IPS DF 6.9 (cell line): ENCODE measurements around the gene ITSN1.

Experiments used
- DNase-seq: peaks from one replicate; pipeline ENCODE4 v3.0.0-alpha.2; 2013; ENCODE audit warnings: low read depth, low spot score
- H3K27ac ChIP-seq: one replicate; pipeline ENCODE4 v1.5.1; 2013; ENCODE audit warnings: low read length, control low read depth
- H3K27me3 ChIP-seq: 2 replicates; pipeline ENCODE4 v1.6.1; 2013; ENCODE audit warnings: mild to moderate bottlenecking, low read length; ENCODE audit not compliant: control insufficient read depth, insufficient read depth
- H3K36me3 ChIP-seq: 2 replicates; pipeline ENCODE4 v1.6.1; 2013; ENCODE audit warnings: low read length; ENCODE audit not compliant: control insufficient read depth, insufficient read depth
- H3K4me1 ChIP-seq: 2 replicates; pipeline ENCODE4 v1.6.1; 2013; ENCODE audit warnings: low read length; ENCODE audit not compliant: control insufficient read depth, insufficient read depth
- H3K4me3 ChIP-seq: 2 replicates; pipeline ENCODE4 v1.5.1; 2013; ENCODE audit warnings: mild to moderate bottlenecking, low read length
- H3K9me3 ChIP-seq: 2 replicates; pipeline ENCODE4 v1.6.1; 2013; ENCODE audit warnings: low read length, inconsistent platforms; ENCODE audit not compliant: control insufficient read depth, insufficient read depth
- WGBS: extraction: QIAGEN DNeasy Blood & Tissue Kit; methylation state at CpG from one replicate; pipeline ENCODE4 v1.1.7; 2013; ENCODE audit warnings: mixed read lengths, missing lambda C conversion rate; ENCODE audit not compliant: insufficient read length, insufficient coverage; 5-methylcytosine and 5-hydroxymethylcytosine counted together

The ITSN1 gene

DNA sequence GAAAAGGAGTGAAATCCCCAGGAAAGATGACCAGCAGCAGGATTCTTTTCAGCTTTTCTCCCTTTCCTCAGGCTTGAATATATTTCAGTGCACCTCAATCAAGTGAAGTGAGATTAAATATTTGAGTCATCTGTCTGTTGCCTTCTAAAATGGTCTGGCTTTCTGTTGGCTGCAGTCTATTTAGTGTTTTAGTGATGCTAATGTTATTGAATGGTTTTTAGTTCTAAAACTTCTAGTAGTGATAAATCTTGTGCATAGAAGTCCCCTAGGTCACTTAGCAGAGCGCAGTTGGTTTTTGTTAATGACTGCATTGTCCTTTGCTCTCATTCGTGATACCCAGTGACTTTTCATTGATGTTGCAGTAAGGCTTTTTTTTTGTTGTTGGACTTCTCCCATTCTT, 53.5 kb downstream of the ITSN1 start:
- H3K27ac ChIP-seq, result no peak overlapping the region
- WGBS, result no CpG with 5 or more reads among the region's 2 CpGs
- no peaks in the 10 kb centered on the region for H3K36me3 ChIP-seq
- peaks cover 7% of the 10 kb centered on the region; the same call in 1 of the 2 replicates for H3K4me1 ChIP-seq
- no peak overlapping the region for H3K4me3 ChIP-seq
- no peak for DNase-seq
- no peaks in the 10 kb centered on the region for H3K9me3 ChIP-seq
- no peaks in the 10 kb centered on the region for H3K27me3 ChIP-seq

DNA sequence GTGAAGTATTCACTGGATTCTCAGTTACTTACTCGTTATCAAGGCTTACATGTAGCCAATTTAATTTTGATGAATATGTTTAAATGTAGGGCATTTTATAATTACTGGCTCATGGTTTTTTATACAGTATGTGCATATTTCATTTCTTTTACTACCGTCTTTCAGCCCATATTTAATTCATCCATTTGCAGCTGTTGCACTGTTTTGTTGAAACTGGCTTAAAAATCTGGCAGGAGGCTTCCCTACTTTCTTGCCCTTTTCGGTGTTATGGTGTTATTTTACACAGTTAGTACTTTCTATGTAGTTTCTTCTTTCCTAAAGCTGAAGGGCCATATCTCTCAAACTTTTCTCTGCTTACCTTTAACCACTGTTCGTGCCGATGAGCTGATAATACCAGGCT, 54.2 kb downstream of the ITSN1 start:
- Histone ChIP-seq H3K27me3 (no peaks in the 10 kb centered on the region), H3K9me3 (no peaks in the 10 kb centered on the region), H3K4me1 (peaks cover 5% of the 10 kb centered on the region; the same call in 1 of the 2 replicates), H3K4me3 (no peak overlapping the region), H3K27ac (no peak overlapping the region), H3K36me3 (no peaks in the 10 kb centered on the region)
- DNase-seq, result no peak
- no CpG with 5 or more reads among the region's 5 CpGs for WGBS

DNA sequence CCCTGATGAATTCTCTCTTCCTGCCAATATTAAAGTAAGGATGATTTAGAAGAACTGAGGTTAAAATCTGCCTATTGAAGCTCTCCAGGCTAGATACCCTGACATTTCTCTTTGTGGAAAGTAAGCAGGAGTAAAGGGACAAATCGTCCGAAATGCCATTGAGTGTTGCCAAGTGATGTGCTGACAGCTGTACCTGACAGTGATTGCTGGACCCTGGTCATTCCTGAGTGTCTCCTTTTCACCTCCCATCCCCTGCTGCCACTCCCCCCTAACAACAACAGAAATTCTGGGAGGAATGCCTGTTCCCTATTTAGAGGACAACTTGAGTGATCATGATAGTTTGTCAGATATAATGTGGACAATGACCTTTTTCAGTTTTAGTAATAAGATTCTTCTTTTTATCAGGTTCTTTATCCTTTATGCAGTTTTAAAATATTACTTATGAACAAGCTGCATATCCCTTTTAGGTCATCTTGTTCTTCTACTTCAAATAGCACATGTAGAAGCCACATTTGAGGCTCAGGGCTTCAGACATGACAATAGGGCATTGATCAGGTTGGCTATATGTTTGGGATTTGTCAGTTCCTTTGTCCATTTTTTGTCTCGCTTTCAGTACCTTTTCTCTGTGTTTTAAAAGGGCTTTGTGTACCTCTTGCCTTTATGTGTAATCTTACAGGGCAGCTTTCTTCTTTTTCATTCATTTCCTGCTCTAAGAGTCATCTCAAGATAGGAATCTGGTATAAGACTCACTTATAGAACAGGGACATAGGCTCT, 56.0 kb downstream of the ITSN1 start:
- Histone ChIP-seq H3K27me3 (no peaks in the 10 kb centered on the region), H3K27ac (no peak overlapping the region), H3K4me1 (no peaks in the 10 kb centered on the region), H3K36me3 (no peaks in the 10 kb centered on the region), H3K4me3 (no peak overlapping the region), H3K9me3 (no peaks in the 10 kb centered on the region)
- no CpG with 5 or more reads among the region's 3 CpGs for WGBS
- DNase-seq, result no peak

GRCh38 chr21:33699277-33699676, 57.0 kb downstream of the ITSN1 start:
- WGBS, result no CpG with 5 or more reads among the region's 2 CpGs
- no peak overlapping the region for H3K4me3 ChIP-seq
- H3K27me3 ChIP-seq, result no peaks in the 10 kb centered on the region
- no peak for DNase-seq
- no peak overlapping the region for H3K27ac ChIP-seq
- H3K4me1 ChIP-seq, result no peaks in the 10 kb centered on the region
- H3K9me3 ChIP-seq, result no peaks in the 10 kb centered on the region
- H3K36me3 ChIP-seq, result no peaks in the 10 kb centered on the region

- DNase-seq, result no peak
Observed at GRCh38 chr21:33700491-33700890, 58.2 kb downstream of the ITSN1 start.

GRCh38 chr21:33703750-33704606, 61.7 kb downstream of the ITSN1 start:
- no CpG with 5 or more reads among the region's 10 CpGs for WGBS
- no peak overlapping the region for H3K27ac ChIP-seq
- no peaks in the 10 kb centered on the region for H3K27me3 ChIP-seq
- H3K36me3 ChIP-seq, result no peaks in the 10 kb centered on the region
- H3K9me3 ChIP-seq, result no peaks in the 10 kb centered on the region
- H3K4me1 ChIP-seq, result no peaks in the 10 kb centered on the region
- no peak for DNase-seq
- no peak overlapping the region for H3K4me3 ChIP-seq

More at GRCh38 chr21:33700491-33700890, 58.2 kb downstream of the ITSN1 start:
- Histone ChIP-seq H3K27ac (no peak overlapping the region), H3K4me3 (no peak overlapping the region), H3K36me3 (no peaks in the 10 kb centered on the region), H3K27me3 (no peaks in the 10 kb centered on the region), H3K4me1 (no peaks in the 10 kb centered on the region), H3K9me3 (no peaks in the 10 kb centered on the region)
- no CpG with 5 or more reads among the region's 3 CpGs for WGBS

DNA sequence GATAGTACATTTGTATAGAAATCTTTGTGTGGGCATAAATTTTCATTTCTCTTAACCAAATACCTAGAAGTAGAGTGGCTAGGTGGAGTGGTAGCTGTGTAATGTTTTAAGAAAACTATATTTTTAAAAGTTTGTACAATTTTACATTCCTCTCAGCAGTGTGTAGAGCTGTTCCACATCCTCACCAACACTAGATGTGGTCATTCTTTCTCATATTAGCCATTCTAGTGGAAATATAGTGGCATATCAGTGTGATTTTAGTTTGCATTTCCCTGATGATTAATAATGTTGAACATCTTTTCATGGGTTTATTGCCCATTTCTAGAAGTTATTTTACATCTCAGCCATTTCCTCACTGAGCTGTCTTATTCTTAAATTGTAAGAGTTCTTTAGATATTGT, 65.5 kb downstream of the ITSN1 start:
- no peak for DNase-seq
- Histone ChIP-seq H3K4me3 (no peak overlapping the region), H3K9me3 (no peaks in the 10 kb centered on the region), H3K27ac (no peak overlapping the region), H3K36me3 (no peaks in the 10 kb centered on the region), H3K27me3 (no peaks in the 10 kb centered on the region), H3K4me1 (peaks cover 1% of the 10 kb centered on the region; the same call in 1 of the 2 replicates)

- DNase-seq, result no peak
- WGBS, result no CpG with 5 or more reads among the region's 2 CpGs
- Histone ChIP-seq H3K27me3 (no peaks in the 10 kb centered on the region), H3K27ac (no peak overlapping the region), H3K4me1 (peaks cover 1% of the 10 kb centered on the region; the same call in 1 of the 2 replicates), H3K4me3 (no peak overlapping the region), H3K36me3 (no peaks in the 10 kb centered on the region), H3K9me3 (no peaks in the 10 kb centered on the region)
Observed at GRCh38 chr21:33708874-33709273, 66.6 kb downstream of the ITSN1 start.

- no peak for DNase-seq
- Histone ChIP-seq H3K4me1 (peaks cover 1% of the 10 kb centered on the region; the same call in 1 of the 2 replicates), H3K4me3 (no peak overlapping the region), H3K9me3 (no peaks in the 10 kb centered on the region), H3K27me3 (no peaks in the 10 kb centered on the region), H3K36me3 (no peaks in the 10 kb centered on the region), H3K27ac (no peak overlapping the region)
- WGBS, result no CpG with 5 or more reads among the region's 3 CpGs
Observed at GRCh38 chr21:33712022-33712803, 69.9 kb downstream of the ITSN1 start.

DNA sequence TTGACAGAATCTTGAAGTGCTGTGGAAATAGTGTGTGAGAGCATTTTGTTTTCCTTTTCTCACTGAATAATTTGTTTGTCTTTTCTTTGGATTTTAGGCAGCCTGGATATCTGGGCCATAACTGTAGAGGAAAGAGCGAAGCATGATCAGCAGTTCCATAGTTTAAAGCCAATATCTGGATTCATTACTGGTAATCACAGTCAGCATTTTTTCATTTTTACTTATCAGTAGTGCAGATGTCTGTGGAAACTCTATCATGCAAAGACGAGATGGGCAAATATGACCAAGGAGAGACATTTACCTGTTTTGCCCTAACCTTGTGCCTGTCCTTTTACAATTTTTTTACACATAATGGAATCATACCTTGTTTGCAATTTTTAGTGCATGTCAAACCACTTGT, 78.8 kb downstream of the ITSN1 start:
- Histone ChIP-seq H3K9me3 (no peaks in the 10 kb centered on the region), H3K36me3 (no peaks in the 10 kb centered on the region), H3K4me1 (no peaks in the 10 kb centered on the region), H3K4me3 (no peak overlapping the region), H3K27me3 (no peaks in the 10 kb centered on the region), H3K27ac (no peak overlapping the region)
- no peak for DNase-seq
- no CpG with 5 or more reads among the region's 2 CpGs for WGBS
